HS-27A (cell line): ENCODE measurements around the gene MACROD2.

ENCODE experiments used
- DNase-seq: peaks from one replicate; pipeline ENCODE4 v3.0.0-alpha.2; 2012; ENCODE audit warnings: low read depth, missing footprints

MACROD2 gene

DNA sequence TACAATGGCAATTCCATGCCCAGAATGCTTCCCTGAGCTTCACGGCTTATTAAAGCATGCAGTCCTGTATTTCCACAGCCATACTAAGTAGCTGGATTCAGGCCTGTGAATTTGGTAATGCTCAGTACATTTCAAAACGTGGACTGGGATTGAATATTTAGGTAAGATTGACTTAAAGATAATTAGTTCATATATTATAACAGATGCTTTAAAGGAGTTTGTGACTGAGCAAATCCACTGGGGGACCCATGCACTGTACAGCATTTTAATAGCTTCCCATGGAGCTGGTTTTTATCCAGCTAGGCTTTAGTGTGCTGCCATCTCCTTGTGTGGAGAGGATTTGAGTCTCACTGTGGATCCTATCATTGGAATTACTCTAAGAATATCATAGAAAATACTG is 763.0 kb downstream of the MACROD2 start:
- DNase-seq, result no peak

DNA sequence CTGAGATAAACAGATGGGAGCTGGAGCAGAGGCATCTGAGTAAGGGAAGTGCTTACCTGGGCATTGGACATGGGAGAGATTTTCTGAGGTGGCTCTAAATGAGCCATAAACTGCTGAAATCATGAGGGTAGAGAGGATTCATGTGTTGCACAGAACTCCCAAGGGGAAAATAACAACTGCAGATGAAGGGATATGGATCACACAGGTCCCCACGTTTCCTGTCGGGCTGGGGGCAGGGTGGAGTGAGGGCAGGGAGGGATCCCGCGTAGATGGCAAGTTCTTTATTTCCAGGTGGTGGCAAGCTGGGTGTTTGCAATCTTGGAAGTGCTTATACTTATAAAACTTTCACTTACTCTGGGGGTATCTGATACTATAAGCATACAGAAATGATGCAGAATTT is 764.7 kb downstream of the MACROD2 start:
- no peak for DNase-seq

GRCh38 chr20:14761903-14762302 is 766.6 kb downstream of the MACROD2 start:
- DNase-seq, result no peak

DNA sequence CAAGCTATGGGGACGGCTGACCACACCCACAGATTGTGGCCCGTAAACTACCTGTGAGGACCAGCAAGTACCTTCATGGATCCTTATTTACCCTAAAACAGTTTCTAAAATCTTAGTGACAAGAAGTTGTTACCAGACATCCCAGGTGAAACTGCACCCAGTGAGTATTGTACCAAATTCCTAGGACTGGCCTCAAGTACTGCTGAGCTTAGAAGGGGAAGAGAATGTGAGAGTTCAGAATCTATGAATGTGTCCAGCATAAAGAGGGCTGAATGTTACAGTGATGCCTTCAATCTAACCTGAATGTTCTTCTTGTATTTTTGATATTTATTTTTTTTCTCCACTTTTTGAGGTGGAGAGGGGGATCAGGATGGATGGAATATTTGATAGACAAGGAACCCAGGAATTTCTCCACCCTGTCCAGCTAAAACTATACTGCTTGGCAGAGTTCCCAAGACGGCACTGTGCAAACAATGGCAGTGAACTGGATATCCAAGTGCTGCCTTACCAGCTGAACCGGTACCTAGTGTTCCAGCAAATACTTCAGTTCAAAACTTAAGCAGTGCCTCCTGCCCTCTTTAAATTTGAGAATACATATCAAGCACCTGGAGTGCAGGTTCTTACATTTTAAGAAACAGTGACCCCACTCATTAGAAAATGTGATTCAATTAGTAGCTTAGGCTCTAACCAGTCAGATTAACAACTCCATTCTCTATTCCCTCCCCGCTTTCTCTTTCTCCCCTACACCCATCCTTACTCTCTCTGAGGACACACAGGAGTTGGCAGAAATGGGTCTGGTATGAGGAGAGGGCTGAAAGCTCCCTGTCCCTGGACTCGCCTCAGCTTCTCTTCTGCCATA is 769.4 kb downstream of the MACROD2 start:
- no peak for DNase-seq

GRCh38 chr20:14765370-14765701 is 770.0 kb downstream of the MACROD2 start:
- no peak for DNase-seq

- no peak for DNase-seq
These were observed 778.2 kb downstream of the MACROD2 start for GRCh38 chr20:14773486-14773885.

GRCh38 chr20:14775778-14776177 is 780.5 kb downstream of the MACROD2 start:
- peak; percentile 86 for DNase-seq

DNA sequence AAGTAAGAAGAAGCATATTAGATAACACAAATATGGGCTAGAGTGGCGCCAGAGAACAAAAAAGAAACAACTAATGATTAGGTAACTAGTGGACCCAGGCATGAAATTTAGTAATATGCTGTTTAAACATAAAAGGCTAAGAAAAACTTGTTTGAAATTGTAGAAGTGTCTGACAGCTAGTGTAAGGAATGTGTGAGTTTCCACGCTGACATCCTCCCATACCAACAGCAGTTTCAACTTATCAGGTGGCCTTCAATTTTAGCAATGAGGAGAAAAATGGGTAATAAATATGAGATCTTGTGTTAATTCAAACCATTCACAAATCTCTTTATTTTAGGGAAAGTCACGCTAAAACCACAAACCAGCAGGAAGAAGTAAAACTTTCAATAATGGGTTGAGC is 782.3 kb downstream of the MACROD2 start:
- peak; percentile 30 for DNase-seq

GRCh38 chr20:14778096-14778495 is 782.8 kb downstream of the MACROD2 start:
- DNase-seq, result no peak

DNA sequence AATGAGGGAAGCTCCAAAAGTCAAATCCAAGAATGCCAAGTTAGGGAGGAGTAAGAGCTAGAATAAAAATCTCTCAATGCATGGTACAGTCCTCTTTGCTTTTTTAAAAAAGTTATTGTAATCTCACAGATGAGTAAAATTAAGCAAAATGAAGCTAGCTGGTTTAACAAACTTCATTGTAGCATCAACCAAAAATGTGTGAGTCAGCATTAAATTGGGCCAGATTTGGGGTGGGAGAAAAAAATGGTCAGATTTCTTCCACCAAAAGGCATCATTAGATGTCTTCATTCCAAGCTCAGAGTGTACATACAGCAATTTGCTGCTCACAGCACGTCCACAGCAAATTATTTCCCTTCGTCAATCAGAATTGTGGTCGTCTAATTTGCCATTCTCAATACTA is 783.6 kb downstream of the MACROD2 start:
- no peak for DNase-seq

DNA sequence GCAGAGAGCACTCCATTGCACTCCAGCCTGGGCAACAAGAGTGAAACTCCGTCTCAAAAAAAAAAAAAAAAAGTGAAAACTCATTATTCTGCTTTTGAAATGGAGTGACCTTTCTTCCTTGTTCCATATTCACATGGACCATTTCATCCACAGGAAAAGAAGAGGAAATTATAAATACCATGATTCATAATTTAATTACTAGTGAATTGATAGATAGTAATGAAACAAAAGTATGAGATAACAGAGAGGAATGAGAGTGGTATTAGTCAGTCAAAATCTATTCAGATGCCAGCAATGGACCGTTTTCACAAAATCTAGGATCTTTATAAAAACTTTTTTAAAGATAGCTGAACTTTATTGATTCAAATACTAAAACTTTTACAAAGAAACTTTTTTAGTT is 785.2 kb downstream of the MACROD2 start:
- DNase-seq, result no peak

GRCh38 chr20:14782731-14783130 is 787.4 kb downstream of the MACROD2 start:
- DNase-seq, result no peak

DNA sequence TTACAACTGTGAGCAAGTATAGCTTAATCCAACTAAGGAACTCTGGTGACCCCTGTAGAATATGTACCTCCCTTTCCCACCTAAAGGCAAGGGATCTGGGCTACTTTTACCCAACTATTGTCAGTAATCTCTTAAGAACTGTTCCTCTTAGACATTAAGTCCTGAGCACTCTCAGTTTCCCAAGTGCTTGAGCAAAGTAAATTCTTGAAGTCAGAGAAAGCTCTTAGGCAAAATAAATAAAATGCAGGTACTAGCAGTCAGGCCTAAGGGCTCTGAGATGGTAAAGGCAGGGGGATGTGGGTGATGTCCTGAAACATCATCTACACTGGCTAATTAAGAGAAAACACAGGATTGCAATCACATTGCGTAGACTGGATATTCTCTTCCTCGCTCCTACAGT is 788.5 kb downstream of the MACROD2 start:
- DNase-seq, result no peak

GRCh38 chr20:14785065-14785743 is 789.9 kb downstream of the MACROD2 start:
- no peak for DNase-seq

DNA sequence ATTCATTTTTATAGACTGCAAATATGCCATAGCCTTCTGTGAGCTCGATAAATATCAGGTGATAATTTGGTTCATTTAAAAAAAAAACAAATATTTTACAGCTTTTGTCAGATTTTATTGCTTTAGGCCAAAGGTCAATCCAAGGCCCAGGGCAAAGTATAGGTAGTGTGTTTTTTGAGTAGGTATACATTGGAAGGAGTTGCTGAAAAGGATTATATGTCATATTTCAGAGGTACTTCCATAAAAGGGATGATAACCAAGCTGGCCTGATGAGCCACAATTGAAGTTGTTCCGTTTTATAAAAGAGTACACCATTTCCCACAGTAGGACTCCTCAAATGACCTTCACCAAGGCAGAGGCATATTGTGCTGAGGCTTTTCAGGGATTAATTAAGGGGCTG is 794.9 kb downstream of the MACROD2 start:
- DNase-seq, result no peak

DNA sequence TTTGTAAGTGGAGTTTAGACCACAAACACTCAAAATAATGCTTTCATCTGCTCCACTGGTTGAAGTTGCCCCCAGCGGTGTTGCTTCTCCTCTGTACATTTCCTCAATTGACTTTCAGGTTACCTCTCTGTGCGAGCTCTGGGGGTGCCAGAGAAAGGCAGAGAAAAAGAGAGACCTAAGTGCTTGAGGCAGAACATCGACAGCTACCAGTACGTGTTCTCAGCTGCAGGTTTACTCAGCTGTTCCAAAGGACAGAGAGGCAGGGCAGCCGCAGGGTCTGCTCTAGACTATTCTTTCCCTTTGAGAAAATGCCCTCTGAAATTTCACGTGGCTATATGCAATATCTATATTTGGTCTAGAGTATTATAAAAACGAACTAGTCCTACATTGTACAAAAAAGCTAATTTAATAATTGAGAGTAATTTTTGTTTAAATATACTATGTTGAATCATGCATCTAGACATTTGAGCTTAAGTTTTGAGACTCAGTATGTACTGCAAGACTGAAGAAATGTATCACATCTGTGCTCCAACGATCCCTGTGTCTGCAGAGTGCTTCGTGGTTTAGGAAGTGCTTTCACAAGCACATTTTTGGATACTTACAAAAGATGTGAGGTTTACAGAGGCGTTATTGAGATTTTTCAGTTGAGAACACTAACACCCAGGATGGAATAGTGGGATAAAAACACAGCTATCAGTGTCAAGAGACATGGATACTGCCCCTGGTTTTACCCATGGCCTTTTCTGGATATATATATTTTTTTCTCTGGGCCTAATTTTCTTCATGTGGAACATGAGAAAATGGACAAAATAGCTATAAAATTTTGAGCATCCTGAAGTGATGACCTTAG is 795.7 kb downstream of the MACROD2 start:
- DNase-seq, result no peak

DNA sequence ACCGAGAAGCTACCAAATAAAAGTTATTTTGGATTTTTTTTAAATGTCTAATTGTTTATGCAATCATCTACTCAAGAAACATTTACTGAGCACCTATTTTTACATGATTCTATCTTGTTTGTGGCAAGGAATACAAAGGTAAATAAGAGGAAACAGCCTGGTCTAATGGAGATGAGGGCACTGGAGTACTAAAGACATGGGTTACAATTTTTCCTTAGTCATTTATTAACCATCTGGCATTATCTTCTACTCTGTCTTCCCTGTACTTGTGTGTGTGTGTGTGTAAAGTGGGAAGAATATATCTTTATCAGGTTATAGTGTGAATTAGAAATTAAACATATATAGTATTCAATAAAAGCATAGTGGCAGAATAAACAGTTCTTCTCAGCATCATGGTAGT is 797.6 kb downstream of the MACROD2 start:
- no peak for DNase-seq

DNA sequence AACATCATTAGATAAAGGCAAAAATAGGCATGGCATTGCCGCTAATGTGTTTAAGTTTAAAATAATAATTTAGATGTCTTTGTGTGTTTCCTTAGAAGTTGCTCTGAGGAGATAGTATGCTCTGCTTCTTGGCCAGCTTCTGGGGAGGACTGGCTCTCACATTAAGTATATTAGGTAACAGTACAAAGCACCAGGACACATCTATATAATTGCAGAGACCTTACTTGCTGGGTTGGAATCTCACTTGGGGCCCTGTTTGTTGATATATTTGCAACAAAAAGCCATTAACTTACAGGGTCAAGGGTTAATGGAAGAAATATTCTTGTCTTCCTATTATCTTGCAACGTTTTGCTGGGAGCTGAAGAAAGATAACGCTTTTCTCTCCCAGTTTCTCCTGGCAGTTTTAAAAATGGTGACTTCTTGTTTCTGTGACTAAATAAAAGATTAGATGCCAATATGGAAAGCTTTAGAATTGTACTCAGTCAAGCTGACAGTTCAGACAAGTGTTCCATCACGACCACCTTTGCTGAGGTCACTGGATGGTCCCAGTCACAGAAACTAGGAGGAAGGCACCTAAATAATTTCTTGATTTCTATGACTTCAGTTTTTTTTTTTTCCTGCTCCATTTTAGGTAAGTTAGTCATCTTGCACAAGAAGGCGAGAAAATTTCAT is 804.4 kb downstream of the MACROD2 start:
- DNase-seq, result no peak

DNA sequence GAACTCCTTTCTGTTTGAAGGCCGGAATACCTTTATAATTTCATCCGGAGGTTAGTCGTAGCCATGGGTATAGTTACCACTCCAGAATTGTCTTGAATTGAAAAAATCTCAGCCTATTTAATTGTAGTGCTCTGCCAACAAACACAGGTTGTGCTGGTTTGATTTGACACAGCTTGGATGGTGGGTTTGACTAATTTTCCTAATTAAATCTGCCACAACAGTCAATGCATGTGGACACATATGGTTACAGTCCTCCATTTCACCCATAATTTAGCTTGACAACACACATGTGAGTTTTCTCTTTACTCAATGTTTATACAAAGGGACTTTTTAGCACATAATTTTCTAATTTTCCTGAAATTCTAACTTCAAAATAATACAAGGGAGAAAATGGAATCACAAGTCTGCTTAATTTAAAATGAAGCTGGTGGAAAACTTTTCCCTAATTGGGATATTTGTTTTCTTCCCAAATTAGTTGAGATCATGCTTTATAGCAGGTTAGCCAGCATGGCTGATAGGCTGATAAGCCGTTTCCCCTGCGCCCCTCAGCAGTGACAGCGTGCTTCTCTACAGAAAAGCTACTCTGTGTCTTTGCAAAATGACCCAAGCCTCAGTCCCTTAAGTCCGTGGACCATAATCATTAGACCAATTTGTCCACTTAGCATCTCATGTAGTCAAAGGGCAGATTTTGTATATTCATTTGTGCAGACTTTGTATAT is 805.5 kb downstream of the MACROD2 start:
- no peak for DNase-seq

DNA sequence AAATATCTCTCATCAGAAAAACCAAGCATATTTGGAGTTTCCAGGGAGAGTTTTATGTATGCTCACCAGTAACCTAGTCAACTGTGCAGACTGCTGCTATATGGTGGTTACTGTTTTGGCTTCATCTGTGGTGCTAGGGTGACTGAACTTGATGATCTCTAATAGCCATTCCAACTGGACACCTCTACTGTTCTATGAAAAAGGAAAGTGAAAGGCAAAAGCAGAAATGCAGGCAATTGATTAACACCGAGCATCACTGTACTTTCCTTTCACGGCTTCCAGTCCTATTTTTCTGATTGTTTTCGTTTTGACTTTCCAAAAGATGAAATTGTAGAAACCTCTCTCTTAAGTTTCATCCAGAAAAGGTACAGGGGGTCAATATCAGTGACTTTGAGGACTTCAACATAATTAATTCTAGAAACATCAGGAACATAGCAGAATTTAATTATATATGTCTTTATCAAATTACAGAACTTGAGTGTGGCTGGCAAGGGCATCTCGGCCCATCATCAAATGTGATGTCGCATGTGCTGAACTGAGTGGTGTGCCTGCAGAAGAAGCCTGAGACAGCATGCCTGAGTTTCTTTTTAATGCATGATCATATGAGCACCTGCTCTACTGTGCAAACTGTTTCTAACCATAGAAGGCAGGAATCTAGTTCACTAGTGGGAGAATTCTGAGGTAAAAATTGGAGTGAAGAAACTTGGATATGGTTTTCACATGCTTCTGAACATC is 806.4 kb downstream of the MACROD2 start:
- DNase-seq, result no peak

GRCh38 chr20:14807224-14807623 is 811.9 kb downstream of the MACROD2 start:
- no peak for DNase-seq
